ENCODE measurements around the gene FKBP14. TPM values are rescaled to one million over a fixed set of nuclear protein-coding genes. Genes with fewer than 3 reads are reported as not detected.
"Not testable (repeated sequence)": the region's sequence is repeated elsewhere in the genome, so short reads cannot be mapped to it uniquely, and the experiment has no call there.

FKBP14 gene
- total RNA-seq, 1 experiment from 2014 or later = 11.5 TPM

- H2BK12ac ChIP-seq (ENCODE audit: insufficient read length, low read depth, low read length); H4K20me1 ChIP-seq (ENCODE audit: control insufficient read depth, insufficient read depth, insufficient read length); H2BK120ac ChIP-seq (ENCODE audit: low read depth, low read length, poor library complexity, severe bottlenecking); H3K27ac Mint-ChIP-seq; H3K9me3 Mint-ChIP-seq; H3T11ph ChIP-seq (ENCODE audit: low read length); H2BK15ac ChIP-seq (ENCODE audit: low read depth, low read length); DNase-seq; H3K4me1 ChIP-seq (ENCODE audit: insufficient read depth, low read length); H3K9me3 ChIP-seq (ENCODE audit: control insufficient read depth, low read depth, low read length); H2AK5ac ChIP-seq (ENCODE audit: insufficient read length, low read length); H3K4me1 Mint-ChIP-seq; H3K18ac ChIP-seq (ENCODE audit: insufficient read length, low read depth, low read length); H2AFZ ChIP-seq (ENCODE audit: low read length); H3K4me3 Mint-ChIP-seq; H3K79me2 ChIP-seq (ENCODE audit: insufficient read depth, low read length); H2BK20ac ChIP-seq (ENCODE audit: low read depth, low read length, poor library complexity, severe bottlenecking); H3K23me2 ChIP-seq (ENCODE audit: insufficient read length, low read depth, low read length, poor library complexity, severe bottlenecking); H3K9ac ChIP-seq (ENCODE audit: extremely low read depth, insufficient read length, low read length); H3K23ac ChIP-seq (ENCODE audit: insufficient read length, low read depth, low read length); H4K5ac ChIP-seq (ENCODE audit: insufficient read length, low read depth, low read length); H3K27ac ChIP-seq (ENCODE audit: insufficient read length, low read depth, low read length); H3K14ac ChIP-seq (ENCODE audit: insufficient read depth, low read length); H3K27me3 Mint-ChIP-seq (ENCODE audit: low read depth); H3K4ac ChIP-seq (ENCODE audit: low read depth, low read length); H3K56ac ChIP-seq (ENCODE audit: insufficient read length, low read depth, low read length); H3K79me1 ChIP-seq (ENCODE audit: insufficient read depth, low read depth, low read length, poor library complexity, severe bottlenecking); H3K4me2 ChIP-seq (ENCODE audit: insufficient read depth, insufficient read length, low read length); H3K27me3 ChIP-seq (ENCODE audit: insufficient read depth, low read length); H4K8ac ChIP-seq (replicated peaks; ENCODE audit: insufficient read length, low read depth, low read length); H4K91ac ChIP-seq (ENCODE audit: insufficient read length, low read depth, low read length); H2BK5ac ChIP-seq (ENCODE audit: insufficient read length, low read length): not testable (repeated sequence)
- H3K36me3 Mint-ChIP-seq (ENCODE audit: insufficient read depth in 1 of 3, low read depth in 3 of 3) = peaks cover 31 to 55% (median 51%) of the 10 kb centered on the region in 3 experiments
- no CpG with 5 or more reads among the region's 3 CpGs for WGBS (ENCODE audit: extremely low coverage, insufficient read length, low lambda C conversion rate)
- peak; percentile 66 for TF ChIP-seq CTCF (conservative IDR thresholded peaks at IDR 0.05)
These were observed 35.3 kb upstream of the FKBP14 start for GRCh38 chr7:30061786-30062185.

All from H9 (cell line).